HCT116 (cell line): ENCODE data around the gene LRP2BP. TPM values are rescaled to one million over a fixed set of nuclear protein-coding genes. Genes with fewer than 3 reads are reported as not detected.

Experiments
- ATAC-seq: fragments of 200-7000 bp; cut with Tn5 transposase; 2 replicates; pipeline ENCODE4 v1.9.1; 2020; ENCODE audit warnings: mild to moderate bottlenecking, moderate library complexity
- BruUV-seq: library from RNA; stranded (reverse); fragments of 400-500 nt; replicated peaks from 2 replicates; lab custom pipeline; 2021; lab: Mats Ljungman, UMichigan
- CTCF ChIA-PET: fragments of 300-600 bp; sonication (Branson Sonifier 250); formaldehyde crosslinking; loops from one replicate; lab custom pipeline; 2021; ENCODE audit warnings: antibody characterized with exemption; lab: Charles Lee
- POLR2A ChIA-PET: fragments of 300-600, 350-600 bp; sonication (Branson Sonifier 250); formaldehyde crosslinking; loops from one replicate; lab custom pipeline; 2021; ENCODE audit warnings: antibody characterized with exemption; lab: Charles Lee
- RAD21 ChIA-PET, 2 experiments: fragments of 300-600 bp; sonication (Branson Sonifier 250); formaldehyde crosslinking; loops; one replicate each; lab custom pipeline; 2023; ENCODE audit warnings: low total read pairs in 2 of 2; ENCODE audit not compliant: uncharacterized antibody in 2 of 2, unreplicated experiment in 2 of 2, low non-redundant PET in 1 of 2; lab: Charles Lee
- DNase-seq: peaks from one replicate; pipeline ENCODE4 v3.0.0-alpha.2; 2010; ENCODE audit warnings: low read depth, low spot score
- H2AFZ ChIP-seq: fragments of 200-600 bp; shearing (Covaris generic), sonication (generic); 2 replicates; pipeline ENCODE4 v1.6.1; 2017; ENCODE audit warnings: low read depth, mixed run types, mixed read lengths, antibody characterized with exemption, low read length; ENCODE audit not compliant: poor library complexity, severe bottlenecking
- H3K27ac ChIP-seq: 2 replicates; pipeline ENCODE4 v1.5.1; 2012; ENCODE audit warnings: low read depth, low read length
- H3K27me3 ChIP-seq: fragments of 200-600 bp; sonication (generic); 2 replicates; pipeline ENCODE4 v1.6.1; 2016; ENCODE audit warnings: mixed run types, low read length, mixed read lengths; ENCODE audit not compliant: insufficient read depth
- H3K36me3 ChIP-seq, 2 experiments: fragments of 200-500 bp in 1 of 2; fragments of 200-600 bp in 1 of 2; sonication (Bioruptor generic) in 1 of 2; sonication (generic) in 1 of 2; 2 replicates each; pipeline versions ENCODE4 v1.5.1 to v1.6.1; 2014 to 2016; ENCODE audit warnings: low read length in 2 of 2, inconsistent platforms in 1 of 2, mixed read lengths in 1 of 2, mixed run types in 1 of 2; ENCODE audit not compliant: insufficient read depth in 2 of 2, control insufficient read depth in 1 of 2
- H3K4me1 ChIP-seq, 2 experiments: fragments of 200-600 bp in 1 of 2; sonication (generic) in 1 of 2; 2 replicates each; pipeline versions ENCODE4 v1.5.1 to v1.6.1; 2012 to 2017; ENCODE audit warnings: low read length in 2 of 2, inconsistent platforms in 1 of 2, mild to moderate bottlenecking in 1 of 2, mixed read lengths in 1 of 2, mixed run types in 1 of 2, moderate library complexity in 1 of 2; ENCODE audit not compliant: insufficient read depth in 2 of 2, control insufficient read depth in 1 of 2
- H3K4me2 ChIP-seq: fragments of 200-600 bp; sonication (generic); 2 replicates; pipeline ENCODE4 v1.6.1; 2017; ENCODE audit warnings: mixed run types, low read length, mixed read lengths
- H3K4me3 ChIP-seq, 2 experiments: fragments of 200-600 bp in 1 of 2; sonication (generic) in 1 of 2; replicated peaks in 1 of 2; 2 replicates each; pipeline ENCODE4 v1.5.1; 2011 to 2016; ENCODE audit warnings: low read length in 2 of 2, control low read depth in 1 of 2, low read depth in 1 of 2, mild to moderate bottlenecking in 1 of 2, mixed read lengths in 1 of 2, mixed run types in 1 of 2
- H3K79me2 ChIP-seq: fragments of 200-600 bp; sonication (generic); 2 replicates; pipeline ENCODE4 v1.6.1; 2017; ENCODE audit warnings: mild to moderate bottlenecking, mixed run types, low read length, moderate library complexity, mixed read lengths; ENCODE audit not compliant: insufficient read depth
- H3K9ac ChIP-seq: fragments of 200-600 bp; sonication (generic); 2 replicates; pipeline ENCODE4 v1.6.1; 2016; ENCODE audit warnings: low read length, mixed read lengths
- H3K9me2 ChIP-seq: fragments of 200-600 bp; sonication (generic), shearing (Covaris generic); 2 replicates; pipeline ENCODE4 v1.6.1; 2017; ENCODE audit warnings: mixed run types, mild to moderate bottlenecking, moderate library complexity; ENCODE audit not compliant: insufficient read depth
- H3K9me3 ChIP-seq, 2 experiments: fragments of 200-500 bp in 1 of 2; fragments of 200-600 bp in 1 of 2; sonication (Bioruptor generic) in 1 of 2; sonication (generic) in 1 of 2; 2 replicates each; pipeline ENCODE4 v1.6.1; 2014 to 2017; ENCODE audit warnings: low read length in 2 of 2, mixed read lengths in 2 of 2, inconsistent platforms in 1 of 2, low read depth in 1 of 2, mild to moderate bottlenecking in 1 of 2, mixed run types in 1 of 2, moderate library complexity in 1 of 2; ENCODE audit not compliant: control insufficient read depth in 1 of 2, insufficient read depth in 1 of 2
- H4K20me1 ChIP-seq: fragments of 200-600 bp; sonication (generic), shearing (Covaris generic); 2 replicates; pipeline ENCODE4 v1.6.1; 2017; ENCODE audit warnings: mixed run types, mild to moderate bottlenecking, moderate library complexity; ENCODE audit not compliant: insufficient read depth
- CEBPB ChIP-seq: IDR thresholded peaks from 2 replicates; pipeline ENCODE4 v1.6.1; 2012; ENCODE audit warnings: low read depth
- ELF1 ChIP-seq: IDR thresholded peaks from 2 replicates; pipeline ENCODE4 v1.6.1; 2012; ENCODE audit warnings: low read depth, borderline replicate concordance
- EZH2 ChIP-seq: fragments of 200-600 bp; sonication (generic); IDR thresholded peaks from 2 replicates; pipeline ENCODE4 v1.6.1; 2017; ENCODE audit warnings: antibody characterized with exemption, mixed run types
- EZH2phosphoT487 ChIP-seq: fragments of 200-600 bp; IDR thresholded peaks from 2 replicates; pipeline ENCODE4 v1.6.1; 2018; ENCODE audit warnings: antibody characterized with exemption, borderline replicate concordance
- FOSL1 ChIP-seq: IDR thresholded peaks from 2 replicates; pipeline ENCODE4 v1.6.1; 2012; ENCODE audit warnings: low read depth
- JUND ChIP-seq: IDR thresholded peaks from 2 replicates; pipeline ENCODE4 v1.6.1; 2012
- RAD21 ChIP-seq: IDR thresholded peaks from 2 replicates; pipeline ENCODE4 v1.6.1; 2012; ENCODE audit warnings: low read depth, mild to moderate bottlenecking
- SIN3A ChIP-seq: IDR thresholded peaks from 2 replicates; pipeline ENCODE4 v1.6.1; 2012; ENCODE audit warnings: low read depth
- SP1 ChIP-seq: IDR thresholded peaks from 2 replicates; pipeline ENCODE4 v1.6.1; 2012; ENCODE audit warnings: low read depth
- SRF ChIP-seq: IDR thresholded peaks from 2 replicates; pipeline ENCODE4 v1.6.1; 2012; ENCODE audit warnings: low read depth
- ZFX ChIP-seq: fragments of 450-650 bp; IDR thresholded peaks from 2 replicates; pipeline ENCODE4 v1.6.1; 2017
- ZNF274 ChIP-seq: fragments of 200-500 bp; sonication (Bioruptor generic); IDR thresholded peaks from 2 replicates; pipeline ENCODE4 v1.6.1; 2014; ENCODE audit warnings: mild to moderate bottlenecking, low read depth, low read length, inconsistent platforms
- intact Hi-C: fragments of 100-400 bp; cut with micrococcal nuclease; formaldehyde crosslinking; loops from 2 replicates; pipeline ENCODE4 v1.10.0; 2022
- total RNA-seq: library from RNA; stranded (reverse); gene quantifications from one replicate; pipeline ENCODE4 v1.2.1, GENCODE V29; 2021; ENCODE audit not compliant: unreplicated experiment
- TF ChIP-seq, protein P1 (sequence below): IDR thresholded peaks from 2 replicates; pipeline ENCODE4 v1.6.1; 2012
- TF ChIP-seq, protein P2 (sequence below): IDR thresholded peaks from 2 replicates; pipeline ENCODE4 v1.6.1; 2012; ENCODE audit warnings: low read depth

LRP2BP gene
- total RNA-seq, 1 experiment from 2014 or later, result 2.9 TPM

DNA sequence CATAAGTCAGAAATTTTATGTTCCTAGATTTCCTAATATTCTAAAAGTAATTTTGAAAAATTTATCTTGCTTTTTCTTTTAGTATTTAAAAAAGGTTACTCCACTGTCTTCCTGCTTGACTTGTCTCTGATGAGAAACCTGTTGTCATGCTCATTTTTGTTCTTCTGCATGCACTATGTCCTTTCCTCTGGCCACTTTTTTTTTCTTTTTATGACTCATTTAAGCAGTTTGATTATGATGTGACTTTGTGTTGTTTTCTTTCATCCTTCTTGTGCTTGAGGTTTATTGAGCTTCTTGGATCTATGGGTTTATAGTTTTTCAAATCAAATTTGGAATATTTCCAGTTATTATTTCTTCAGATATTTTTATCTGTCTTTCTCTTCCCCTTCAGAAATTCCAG is 42.1 kb upstream of the LRP2BP start:
- BruUV-seq, result no TSS peak
- Histone ChIP-seq H3K36me3 (no peaks in the 10 kb centered on the region), H2AFZ (no peak overlapping the region), H3K4me1 (no peaks in the 10 kb centered on the region), H3K9me2 (no peaks in the 10 kb centered on the region), H3K4me2 (no peak overlapping the region), H3K4me3 (no peak overlapping the region), H3K79me2 (no peaks in the 10 kb centered on the region), H3K9me3 (no peaks in the 10 kb centered on the region), H3K27ac (no peak overlapping the region), H4K20me1 (no peaks in the 10 kb centered on the region), H3K9ac (no peak overlapping the region), H3K27me3 (no peaks in the 10 kb centered on the region)
- ATAC-seq (no peak), DNase-seq (no peak)
- POLR2A ChIA-PET, result no interaction called here
- RAD21 ChIA-PET, result no interaction called here
- TF ChIP-seq, protein P1, sequence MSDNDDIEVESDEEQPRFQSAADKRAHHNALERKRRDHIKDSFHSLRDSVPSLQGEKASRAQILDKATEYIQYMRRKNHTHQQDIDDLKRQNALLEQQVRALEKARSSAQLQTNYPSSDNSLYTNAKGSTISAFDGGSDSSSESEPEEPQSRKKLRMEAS, result no peak
- TF ChIP-seq ELF1, result no peak
- no peak for TF ChIP-seq SP1
- TF ChIP-seq EZH2, result no peak
- TF ChIP-seq SIN3A, result no peak
- no peak for TF ChIP-seq EZH2phosphoT487
- TF ChIP-seq SRF, result no peak
- no peak for TF ChIP-seq ZNF274
- TF ChIP-seq ZFX, result no peak
- TF ChIP-seq, protein P2, sequence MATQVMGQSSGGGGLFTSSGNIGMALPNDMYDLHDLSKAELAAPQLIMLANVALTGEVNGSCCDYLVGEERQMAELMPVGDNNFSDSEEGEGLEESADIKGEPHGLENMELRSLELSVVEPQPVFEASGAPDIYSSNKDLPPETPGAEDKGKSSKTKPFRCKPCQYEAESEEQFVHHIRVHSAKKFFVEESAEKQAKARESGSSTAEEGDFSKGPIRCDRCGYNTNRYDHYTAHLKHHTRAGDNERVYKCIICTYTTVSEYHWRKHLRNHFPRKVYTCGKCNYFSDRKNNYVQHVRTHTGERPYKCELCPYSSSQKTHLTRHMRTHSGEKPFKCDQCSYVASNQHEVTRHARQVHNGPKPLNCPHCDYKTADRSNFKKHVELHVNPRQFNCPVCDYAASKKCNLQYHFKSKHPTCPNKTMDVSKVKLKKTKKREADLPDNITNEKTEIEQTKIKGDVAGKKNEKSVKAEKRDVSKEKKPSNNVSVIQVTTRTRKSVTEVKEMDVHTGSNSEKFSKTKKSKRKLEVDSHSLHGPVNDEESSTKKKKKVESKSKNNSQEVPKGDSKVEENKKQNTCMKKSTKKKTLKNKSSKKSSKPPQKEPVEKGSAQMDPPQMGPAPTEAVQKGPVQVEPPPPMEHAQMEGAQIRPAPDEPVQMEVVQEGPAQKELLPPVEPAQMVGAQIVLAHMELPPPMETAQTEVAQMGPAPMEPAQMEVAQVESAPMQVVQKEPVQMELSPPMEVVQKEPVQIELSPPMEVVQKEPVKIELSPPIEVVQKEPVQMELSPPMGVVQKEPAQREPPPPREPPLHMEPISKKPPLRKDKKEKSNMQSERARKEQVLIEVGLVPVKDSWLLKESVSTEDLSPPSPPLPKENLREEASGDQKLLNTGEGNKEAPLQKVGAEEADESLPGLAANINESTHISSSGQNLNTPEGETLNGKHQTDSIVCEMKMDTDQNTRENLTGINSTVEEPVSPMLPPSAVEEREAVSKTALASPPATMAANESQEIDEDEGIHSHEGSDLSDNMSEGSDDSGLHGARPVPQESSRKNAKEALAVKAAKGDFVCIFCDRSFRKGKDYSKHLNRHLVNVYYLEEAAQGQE, result no peak
- no peak for TF ChIP-seq FOSL1
- TF ChIP-seq CEBPB, result no peak
- TF ChIP-seq JUND, result no peak
- no peak for TF ChIP-seq RAD21
- CTCF ChIA-PET, result no interaction called here
- intact Hi-C loops, result no loop called here
